Posterior cingulate gyrus (tissue), 11 donors: ENCODE results near the gene SPIB.
A peak's percentile ranks its signal among the peaks of the same experiment; 100 is the strongest.
"Not testable (repeated sequence)": the region's sequence is repeated elsewhere in the genome, so short reads cannot be mapped to it uniquely, and the experiment has no call there.

Experiments used
- DNase-seq, 10 donors: peaks; one replicate each; pipeline versions ENCODE4 v3.0.0 to v3.0.0-alpha.2; 2020 to 2021; ENCODE audit warnings: mixed read lengths in 3 of 10
- intact Hi-C: fragments of 100-400 bp; cut with DNase I; formaldehyde crosslinking; loops from one replicate; pipeline ENCODE4 v1.15.1; 2023

Gene SPIB

GRCh38 chr19:50433201-50434180 is 14.8 kb downstream of the SPIB start:
- peak in 1 of 10 donors; percentile 57 for DNase-seq
- intact Hi-C loops = no loop called here

- intact Hi-C loops = no loop called here
- DNase-seq = peak in 1 of 10 donors; percentile 66
Observed at GRCh38 chr19:50434525-50434924, 15.8 kb downstream of the SPIB start.

- intact Hi-C loops = no loop called here
- peak in 1 of 10 donors; percentile 32 for DNase-seq
Observed at GRCh38 chr19:50435221-50435620, 16.5 kb downstream of the SPIB start.

- DNase-seq = no peak
- intact Hi-C loops = no loop called here
Observed at GRCh38 chr19:50435627-50436026, 16.9 kb downstream of the SPIB start.

GRCh38 chr19:50437862-50438449 is 19.2 kb downstream of the SPIB start:
- intact Hi-C loops = no loop called here

GRCh38 chr19:50439130-50439529 is 20.4 kb downstream of the SPIB start:
- intact Hi-C loops, DNase-seq: not testable (repeated sequence)

More at GRCh38 chr19:50437862-50438449, 19.2 kb downstream of the SPIB start:
- DNase-seq = no peak

GRCh38 chr19:50444059-50444458 is 25.3 kb downstream of the SPIB start:
- intact Hi-C loops = no loop called here
- no peak for DNase-seq

- intact Hi-C loops = no loop called here
Observed at GRCh38 chr19:50447053-50447452, 28.3 kb downstream of the SPIB start.

GRCh38 chr19:50447750-50448149 is 29.0 kb downstream of the SPIB start:
- peak in 1 of 10 donors; percentile 43 for DNase-seq
- intact Hi-C loops = no loop called here

More at GRCh38 chr19:50447053-50447452, 28.3 kb downstream of the SPIB start:
- no peak for DNase-seq

- DNase-seq = peak in 2 of 10 donors; percentile 48 to 52
- intact Hi-C loops = no loop called here
Observed at GRCh38 chr19:50449236-50449899, 30.6 kb downstream of the SPIB start.

- peak in 2 of 10 donors; percentile 45 to 55 for DNase-seq
- intact Hi-C loops = no loop called here
Observed at GRCh38 chr19:50450369-50451222, 31.9 kb downstream of the SPIB start.

GRCh38 chr19:50451223-50451534 is 32.4 kb downstream of the SPIB start:
- intact Hi-C loops = no loop called here
- peak in 2 of 10 donors; percentile 37 to 72 for DNase-seq

- intact Hi-C loops = no loop called here
- no peak for DNase-seq
Observed at GRCh38 chr19:50453243-50453642, 34.5 kb downstream of the SPIB start.

GRCh38 chr19:50455992-50456391 is 37.3 kb downstream of the SPIB start:
- no peak for DNase-seq
- intact Hi-C loops = no loop called here

- intact Hi-C loops = no loop called here
- DNase-seq = peak in 2 of 10 donors; percentile 53 to 57
Observed at GRCh38 chr19:50457300-50457699, 38.6 kb downstream of the SPIB start.

- peak in 2 of 10 donors; percentile 69 to 70 for DNase-seq
- intact Hi-C loops = no loop called here
Observed at GRCh38 chr19:50458396-50459066, 39.8 kb downstream of the SPIB start.

- peak in 2 of 10 donors; percentile 66 to 76 for DNase-seq
- intact Hi-C loops = no loop called here
Observed at GRCh38 chr19:50459067-50459456, 40.3 kb downstream of the SPIB start.

- intact Hi-C loops = no loop called here
- DNase-seq = no peak
Observed at GRCh38 chr19:50459638-50460037, 40.9 kb downstream of the SPIB start.

GRCh38 chr19:50460161-50460765 is 41.5 kb downstream of the SPIB start:
- intact Hi-C loops = no loop called here
- DNase-seq = peak in 1 of 10 donors; percentile 11
